ENCODE data around the gene CLASP1.

The CLASP1 gene

DNA sequence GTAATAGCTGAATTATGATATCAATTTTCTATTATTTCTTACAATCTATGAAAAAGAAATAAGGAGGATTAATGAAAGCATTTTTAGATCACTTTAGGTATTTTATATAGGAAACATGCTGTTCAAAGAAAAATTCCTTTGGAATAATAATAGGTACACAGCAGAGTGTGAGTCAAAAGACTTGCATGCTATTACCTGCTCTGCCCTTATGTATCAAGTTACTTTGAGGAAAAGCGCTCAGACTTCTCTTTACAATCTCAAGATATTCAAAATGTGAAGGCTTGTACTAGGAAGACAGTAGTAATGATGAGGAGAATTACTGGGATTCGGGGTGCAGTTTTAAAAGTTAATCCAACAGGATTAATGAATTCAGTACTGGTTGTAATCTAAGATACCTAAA, 147.7 kb downstream of the CLASP1 start:
- no peak for DNase-seq (ENCODE audit: low read depth)
- TF ChIP-seq, protein P1, sequence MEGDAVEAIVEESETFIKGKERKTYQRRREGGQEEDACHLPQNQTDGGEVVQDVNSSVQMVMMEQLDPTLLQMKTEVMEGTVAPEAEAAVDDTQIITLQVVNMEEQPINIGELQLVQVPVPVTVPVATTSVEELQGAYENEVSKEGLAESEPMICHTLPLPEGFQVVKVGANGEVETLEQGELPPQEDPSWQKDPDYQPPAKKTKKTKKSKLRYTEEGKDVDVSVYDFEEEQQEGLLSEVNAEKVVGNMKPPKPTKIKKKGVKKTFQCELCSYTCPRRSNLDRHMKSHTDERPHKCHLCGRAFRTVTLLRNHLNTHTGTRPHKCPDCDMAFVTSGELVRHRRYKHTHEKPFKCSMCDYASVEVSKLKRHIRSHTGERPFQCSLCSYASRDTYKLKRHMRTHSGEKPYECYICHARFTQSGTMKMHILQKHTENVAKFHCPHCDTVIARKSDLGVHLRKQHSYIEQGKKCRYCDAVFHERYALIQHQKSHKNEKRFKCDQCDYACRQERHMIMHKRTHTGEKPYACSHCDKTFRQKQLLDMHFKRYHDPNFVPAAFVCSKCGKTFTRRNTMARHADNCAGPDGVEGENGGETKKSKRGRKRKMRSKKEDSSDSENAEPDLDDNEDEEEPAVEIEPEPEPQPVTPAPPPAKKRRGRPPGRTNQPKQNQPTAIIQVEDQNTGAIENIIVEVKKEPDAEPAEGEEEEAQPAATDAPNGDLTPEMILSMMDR (conservative IDR thresholded peaks at IDR 0.05; ENCODE audit: control insufficient read depth, insufficient read depth, low read depth, low read length), result no peak

GRCh38 chr2:121501031-121501430, 148.2 kb downstream of the CLASP1 start:
- TF ChIP-seq, protein P1 (conservative IDR thresholded peaks at IDR 0.05; ENCODE audit: control insufficient read depth, insufficient read depth, low read depth, low read length), result no peak
- H3K4me3 ChIP-seq (ENCODE audit: control insufficient read depth, low read depth, low read length), result no peak overlapping the region
- peak; percentile 95 for DNase-seq (ENCODE audit: low read depth)

More for the DNA sequence above, 147.7 kb downstream of the CLASP1 start:
- no peak overlapping the region for H3K4me3 ChIP-seq (ENCODE audit: control insufficient read depth, low read depth, low read length)

DNA sequence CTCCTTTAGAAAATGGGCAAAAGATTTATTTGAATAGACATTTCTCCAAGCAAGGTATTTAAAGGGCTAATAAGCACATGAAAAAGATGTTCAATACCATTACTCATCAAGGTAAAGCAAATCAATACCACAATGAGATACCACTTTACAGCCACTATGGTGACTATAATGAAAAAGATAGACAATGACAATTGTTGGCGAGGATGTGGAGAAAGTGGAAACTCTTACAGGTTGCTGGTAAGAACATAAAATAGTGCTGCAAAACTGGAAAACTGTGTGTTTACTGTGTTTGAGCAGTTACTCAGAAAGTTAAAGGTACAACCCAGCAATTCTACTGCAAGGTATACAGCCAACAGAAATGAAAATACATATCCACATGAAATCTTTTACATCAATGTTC, 150.5 kb downstream of the CLASP1 start:
- no peak overlapping the region for H3K4me3 ChIP-seq (ENCODE audit: control insufficient read depth, low read depth, low read length)
- no peak for DNase-seq (ENCODE audit: low read depth)
- TF ChIP-seq, protein P1 (conservative IDR thresholded peaks at IDR 0.05; ENCODE audit: control insufficient read depth, insufficient read depth, low read depth, low read length), result no peak

- TF ChIP-seq, protein P1 (conservative IDR thresholded peaks at IDR 0.05; ENCODE audit: control insufficient read depth, insufficient read depth, low read depth, low read length), result no peak
- no peak overlapping the region for H3K4me3 ChIP-seq (ENCODE audit: control insufficient read depth, low read depth, low read length)
- no peak for DNase-seq (ENCODE audit: low read depth)
Measured at GRCh38 chr2:121492409-121492808, 156.9 kb downstream of the CLASP1 start.

GRCh38 chr2:121491518-121491917, 157.7 kb downstream of the CLASP1 start:
- no peak for DNase-seq (ENCODE audit: low read depth)
- TF ChIP-seq, protein P1 (conservative IDR thresholded peaks at IDR 0.05; ENCODE audit: control insufficient read depth, insufficient read depth, low read depth, low read length), result no peak
- H3K4me3 ChIP-seq (ENCODE audit: control insufficient read depth, low read depth, low read length), result no peak overlapping the region

GRCh38 chr2:121490584-121491133, 158.6 kb downstream of the CLASP1 start:
- DNase-seq (ENCODE audit: low read depth), result no peak
- TF ChIP-seq, protein P1 (conservative IDR thresholded peaks at IDR 0.05; ENCODE audit: control insufficient read depth, insufficient read depth, low read depth, low read length), result no peak
- H3K4me3 ChIP-seq (ENCODE audit: control insufficient read depth, low read depth, low read length), result no peak overlapping the region

Measured in fibroblast of mammary gland (primary cell).